ENCODE measurements around the gene JADE2.

GRCh38 chr5:134590992-134591659 is 65.7 kb downstream of the JADE2 start:
- TF ChIP-seq CTCF (IDR thresholded peaks at IDR 0.05) (no peak), POLR2AphosphoS5 (IDR thresholded peaks at IDR 0.05) (no peak), POLR2A (IDR thresholded peaks at IDR 0.05) (no peak)

Measured in upper lobe of left lung (tissue), 4 donors.